Endothelial cell of hepatic sinusoid (primary cell): ENCODE data around the gene RNF17.

Experiments used
- in situ Hi-C: cut with HindIII; loops from 2 replicates; pipeline ENCODE4 v1.10.0; 2017; ENCODE audit warnings: low sequenced_read_pairs

The RNF17 gene

DNA sequence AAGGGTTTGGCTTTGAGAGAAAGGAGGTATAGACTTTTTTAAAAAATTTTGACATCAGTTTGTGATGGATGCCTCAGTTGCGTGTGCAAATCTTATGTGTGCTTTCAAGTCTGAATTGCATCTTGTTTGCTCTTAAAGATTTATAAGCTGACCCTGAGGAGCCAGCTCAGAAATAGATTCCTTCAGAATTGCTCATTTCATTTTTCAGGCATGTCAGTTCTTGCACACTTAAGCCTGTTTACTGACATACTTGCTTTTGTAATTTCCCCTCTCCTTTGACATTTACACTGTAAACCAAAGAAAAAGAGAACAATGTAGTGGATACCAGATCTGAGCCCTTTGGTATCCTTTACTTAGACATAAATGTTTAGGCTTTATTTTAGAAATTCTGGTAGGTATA, 87.6 kb downstream of the RNF17 start:
- in situ Hi-C loops, result no loop called here

DNA sequence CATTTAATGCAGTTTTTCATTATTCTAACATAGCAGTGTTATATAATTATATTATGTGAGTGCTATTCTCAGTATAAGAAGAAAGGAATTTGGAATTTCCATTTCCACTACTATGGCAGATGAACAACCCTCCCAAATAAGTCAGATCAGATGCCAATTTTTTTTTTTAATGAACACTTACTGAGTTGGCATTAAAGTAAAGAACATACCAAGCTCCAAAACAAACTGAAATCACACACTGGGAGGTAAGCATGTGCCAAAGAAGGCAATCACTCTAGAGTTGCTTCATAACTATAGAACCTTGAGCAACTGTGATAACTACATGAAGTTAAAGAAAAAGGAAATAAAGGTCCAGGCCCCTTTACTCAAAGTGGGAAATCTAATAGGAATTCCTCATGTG, 90.3 kb downstream of the RNF17 start:
- in situ Hi-C loops, result no loop called here

DNA sequence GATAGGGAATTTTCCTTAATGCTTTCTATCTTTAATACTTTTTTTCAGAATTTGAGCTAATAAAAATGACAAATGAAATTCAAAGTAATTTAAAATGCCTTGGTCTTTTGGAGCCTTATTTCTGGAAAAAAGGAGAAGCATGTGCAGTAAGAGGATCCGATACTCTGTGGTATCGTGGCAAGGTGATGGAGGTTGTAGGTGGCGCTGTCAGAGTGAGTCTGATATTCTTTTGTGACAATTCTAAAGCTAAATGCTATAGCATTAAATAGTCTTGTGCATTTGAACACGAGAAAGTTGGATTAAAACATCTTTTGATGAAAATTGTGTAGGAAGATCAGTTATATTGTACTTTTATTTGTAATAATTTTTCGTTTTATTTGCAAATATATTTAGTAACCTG, 95.0 kb downstream of the RNF17 start:
- in situ Hi-C loops, result no loop called here

DNA sequence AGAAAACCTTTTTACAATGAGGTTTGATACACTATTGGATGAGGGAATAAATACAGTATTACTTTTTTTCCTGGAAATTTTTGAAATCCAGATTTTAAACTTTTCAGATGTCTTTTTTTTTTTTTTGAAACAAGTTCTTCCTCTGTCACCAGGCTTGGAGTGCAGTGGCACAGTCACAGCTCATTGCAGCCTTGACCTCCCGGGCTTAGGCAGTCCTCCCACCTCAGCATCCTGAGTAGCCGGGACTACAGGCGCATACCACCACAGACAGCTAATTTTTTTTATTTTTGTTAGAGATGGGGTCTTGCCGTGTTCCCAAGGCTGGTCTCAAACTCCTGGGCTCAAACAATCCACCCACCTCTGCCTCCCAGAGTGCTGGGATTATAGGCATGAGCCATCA, 96.8 kb downstream of the RNF17 start:
- in situ Hi-C loops, result no loop called here

DNA sequence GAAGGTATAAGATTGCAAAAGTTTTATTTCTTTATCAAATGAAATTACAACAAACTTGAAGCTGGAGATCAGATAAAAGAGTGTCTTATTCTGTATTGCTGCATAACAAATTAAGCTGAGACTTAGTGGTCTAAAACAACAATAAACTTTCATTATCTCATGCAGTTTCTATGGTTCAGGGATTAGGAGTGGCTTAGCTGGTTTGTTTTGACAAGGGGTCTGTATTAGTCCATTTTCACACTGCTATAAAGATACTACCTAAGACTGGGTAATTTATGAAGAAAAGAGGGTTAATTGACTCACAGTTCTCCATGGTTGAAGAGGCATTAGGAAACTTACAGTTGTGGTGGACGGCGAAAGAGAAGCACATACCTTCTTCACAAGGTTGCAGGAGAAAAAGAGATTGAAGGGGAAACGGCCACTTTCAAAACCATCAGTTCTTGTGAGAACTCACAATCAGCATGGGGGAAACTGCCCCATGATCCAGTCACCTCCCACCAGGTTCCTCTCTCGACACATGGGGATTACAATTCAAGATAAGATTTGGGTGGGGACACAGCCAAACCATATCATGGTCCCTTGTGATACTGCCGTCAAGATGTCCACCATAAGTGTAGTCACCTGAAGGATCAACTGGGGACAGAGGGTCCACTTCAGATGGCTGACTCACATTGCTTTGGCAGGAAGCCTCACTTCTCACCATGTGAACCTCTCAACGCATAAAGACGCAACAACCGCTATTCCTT, 97.8 kb downstream of the RNF17 start:
- in situ Hi-C loops, result no loop called here

DNA sequence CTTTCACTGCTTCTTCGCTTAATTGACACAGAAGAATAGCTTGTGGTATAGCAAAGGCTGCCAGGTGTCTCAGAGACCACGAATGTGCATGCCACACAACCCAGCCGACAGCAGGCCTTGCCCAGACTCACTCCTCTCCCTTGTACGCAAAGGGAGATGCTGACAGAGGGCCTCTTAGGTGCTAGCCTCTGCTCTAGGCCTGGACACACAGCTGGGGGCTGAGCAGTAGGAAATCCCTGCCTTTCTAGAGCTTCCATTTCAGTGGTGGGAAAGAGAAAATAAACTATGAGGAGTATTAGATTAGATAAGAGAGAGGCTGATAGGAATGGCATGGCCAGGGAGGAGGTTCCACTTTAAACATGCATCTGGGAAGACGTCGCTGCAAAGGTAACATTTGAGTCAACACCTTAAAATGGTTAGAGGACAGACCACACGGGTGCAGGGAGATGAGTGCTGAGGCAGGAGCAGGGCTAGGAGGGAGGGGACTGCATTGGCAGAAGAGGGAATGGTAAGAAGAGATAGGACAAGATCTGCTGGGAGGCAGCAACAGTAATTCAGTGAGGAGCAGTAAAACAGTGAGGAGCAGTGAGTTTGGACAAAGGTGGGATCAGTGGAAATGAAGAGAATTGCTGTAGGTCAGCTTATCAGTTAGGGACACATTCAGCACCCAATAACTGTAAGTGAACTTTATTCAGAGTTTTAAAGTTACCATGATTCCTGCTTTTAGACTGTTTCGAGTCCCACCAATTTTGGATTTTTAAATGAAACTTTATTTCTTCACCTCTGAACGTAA, 100.0 kb downstream of the RNF17 start:
- in situ Hi-C loops, result no loop called here

DNA sequence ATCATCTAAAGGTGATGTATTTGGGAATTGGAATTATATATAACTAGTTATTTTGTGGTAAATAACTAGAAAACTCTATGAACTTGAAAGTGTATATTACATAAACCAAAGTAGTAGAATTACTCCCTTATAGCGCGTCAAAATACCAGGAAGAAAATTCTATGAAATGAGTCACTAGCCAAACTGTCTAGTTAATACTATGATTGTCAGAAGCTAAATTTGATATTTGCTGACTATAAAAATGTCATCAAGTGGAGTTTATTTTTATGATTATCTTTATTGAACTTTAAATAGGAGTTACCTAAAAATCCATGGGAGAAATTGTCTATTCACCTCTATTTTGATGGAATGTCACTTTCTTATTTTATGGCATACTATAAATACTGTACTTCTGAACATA, 100.6 kb downstream of the RNF17 start:
- in situ Hi-C loops, result no loop called here

DNA sequence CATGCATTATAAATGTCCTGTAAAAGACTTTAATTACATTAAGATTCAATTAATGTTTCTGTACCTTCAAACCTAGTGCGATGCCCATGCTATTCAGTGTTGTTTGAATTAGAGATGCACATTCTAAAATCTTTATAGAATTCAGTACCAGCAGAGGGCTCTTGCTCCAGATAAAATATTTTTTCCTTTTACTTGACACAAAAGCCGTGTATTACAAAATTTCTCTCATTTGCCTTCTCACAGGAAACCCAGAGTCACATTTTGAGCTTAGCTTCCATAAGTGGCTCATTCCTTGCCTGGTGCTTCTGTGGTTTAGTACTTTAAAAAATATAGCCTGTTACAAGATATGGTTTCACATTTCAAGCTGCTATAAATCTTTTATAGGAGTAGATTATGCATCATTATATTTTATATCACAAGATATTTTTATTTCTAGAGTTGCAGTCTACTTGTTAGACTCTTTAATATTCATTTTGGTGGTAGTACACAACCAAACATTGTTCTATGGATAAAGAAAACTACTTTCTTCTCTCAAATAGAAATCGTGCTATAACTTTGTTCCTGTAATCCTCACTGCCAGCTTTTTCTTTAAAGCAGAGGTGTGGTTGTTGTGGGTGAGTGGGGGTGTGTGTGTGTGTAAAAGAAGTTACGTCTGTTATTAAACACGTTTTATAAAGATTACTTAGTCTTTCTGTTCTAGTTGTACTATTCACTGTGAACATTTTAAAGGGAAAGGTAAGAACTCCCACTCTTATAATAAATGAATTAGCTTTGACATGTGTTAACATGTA, 101.4 kb downstream of the RNF17 start:
- in situ Hi-C loops, result no loop called here

DNA sequence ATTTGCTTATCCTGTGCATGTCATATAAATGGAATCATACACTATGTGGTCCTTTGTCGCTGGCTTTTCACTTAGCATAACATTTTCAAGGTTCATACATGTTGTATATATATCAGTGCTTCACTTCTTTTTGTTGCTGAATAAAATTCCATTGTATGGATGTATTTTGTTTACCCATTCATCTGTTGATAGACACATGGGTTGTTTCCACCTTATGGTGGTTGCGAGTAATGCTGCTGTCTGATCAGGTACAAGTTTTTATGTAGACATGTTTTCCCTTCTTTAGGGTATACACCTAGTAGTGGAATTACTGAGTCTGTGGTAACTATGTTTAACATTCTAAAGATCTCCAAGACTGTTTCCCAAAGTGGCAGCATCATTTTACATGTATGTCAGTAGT, 102.5 kb downstream of the RNF17 start:
- in situ Hi-C loops, result no loop called here

DNA sequence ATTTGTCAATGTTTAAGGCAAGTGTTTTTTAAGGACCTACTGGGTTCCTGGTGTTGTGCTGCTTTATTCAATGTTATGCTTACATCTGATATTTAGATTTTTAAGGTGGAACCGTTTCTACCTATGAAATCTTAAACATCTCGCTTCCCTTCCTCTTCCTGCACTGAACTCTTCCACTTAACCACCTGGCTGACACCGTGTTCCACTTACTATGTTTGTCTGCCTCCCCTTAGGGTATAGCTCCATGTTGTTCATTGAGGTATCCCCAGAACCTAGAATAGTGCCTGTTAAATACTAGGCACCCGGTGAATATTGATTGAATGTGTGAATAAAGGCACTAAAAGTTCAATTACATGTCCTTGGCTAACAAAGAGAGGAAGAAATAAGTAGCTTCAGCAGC, 104.9 kb downstream of the RNF17 start:
- in situ Hi-C loops, result no loop called here

DNA sequence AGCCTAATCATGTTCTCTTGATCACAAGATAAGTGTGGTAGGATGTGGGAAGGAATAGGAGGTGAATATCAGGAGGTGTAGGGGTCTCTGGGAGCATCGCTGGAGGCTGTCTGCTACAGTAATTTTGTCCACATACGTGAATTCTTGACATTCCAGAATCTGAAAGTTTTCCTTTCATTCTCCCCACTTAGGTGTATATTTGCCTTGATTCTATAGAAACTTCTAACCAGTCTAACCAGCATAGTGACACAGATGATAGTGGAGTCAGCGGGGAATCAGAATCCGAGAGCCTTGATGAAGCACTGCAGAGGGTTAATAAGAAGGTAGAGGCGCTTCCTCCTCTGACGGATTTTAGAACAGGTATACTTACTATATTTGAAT, 106.4 kb downstream of the RNF17 start:
- in situ Hi-C loops, result no loop called here

DNA sequence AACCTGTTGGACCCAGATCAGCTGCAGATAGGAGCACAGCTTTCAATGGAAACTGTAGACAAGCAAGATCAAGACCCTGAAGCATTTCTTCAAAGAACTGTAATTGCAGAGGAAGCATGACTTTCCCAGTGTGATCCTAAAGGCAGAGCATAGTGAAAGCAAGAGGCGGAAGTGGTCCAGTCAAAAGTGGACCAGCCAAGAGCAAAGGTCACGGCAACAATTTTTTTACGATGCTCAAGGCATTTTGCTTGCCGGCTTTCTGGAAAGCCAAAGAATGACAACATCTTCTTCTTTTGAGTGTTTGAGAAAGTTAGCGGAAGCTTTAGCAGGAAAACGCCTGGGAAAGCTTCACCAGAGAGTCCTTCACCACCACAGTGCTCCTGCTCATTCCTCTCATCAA, 111.6 kb downstream of the RNF17 start:
- in situ Hi-C loops, result no loop called here

DNA sequence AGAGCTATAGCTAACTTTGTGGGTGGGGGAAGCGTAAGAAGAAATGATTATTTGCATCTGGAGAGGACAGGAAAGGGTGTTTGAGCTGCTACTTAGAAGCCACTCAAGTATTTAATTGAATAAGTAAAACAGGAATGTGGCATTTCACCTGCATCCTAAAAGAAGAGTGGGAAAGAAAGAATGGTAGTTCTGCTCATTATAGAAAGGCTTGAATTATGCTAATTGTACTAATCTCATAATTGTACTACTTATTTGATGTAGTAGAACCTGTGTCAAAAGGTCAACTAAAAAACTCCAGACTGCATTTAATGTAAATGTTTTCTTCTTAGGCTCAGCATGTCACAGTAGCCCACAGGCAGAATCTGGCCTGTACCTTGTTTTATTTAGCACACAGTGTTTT, 113.6 kb downstream of the RNF17 start:
- in situ Hi-C loops, result no loop called here

DNA sequence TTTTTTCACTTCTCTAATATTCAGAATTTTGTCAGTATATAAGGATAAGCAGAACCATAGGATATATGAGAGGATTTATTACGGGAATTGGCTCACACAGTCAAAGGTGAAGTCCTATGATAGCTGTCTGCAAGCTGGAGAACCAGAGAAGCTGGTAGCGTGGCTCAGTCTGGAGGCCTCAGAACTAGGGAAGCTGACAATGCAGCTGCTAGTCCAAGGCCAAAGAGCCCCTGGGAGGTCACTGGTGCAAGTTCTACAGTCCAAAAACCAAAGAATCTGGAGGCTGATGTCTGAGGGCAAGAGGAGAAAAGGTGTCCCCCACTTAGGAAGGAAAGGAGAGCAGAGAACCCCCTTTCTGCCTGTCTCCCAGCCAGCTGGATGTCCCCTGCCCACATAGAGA, 114.4 kb downstream of the RNF17 start:
- in situ Hi-C loops, result no loop called here

DNA sequence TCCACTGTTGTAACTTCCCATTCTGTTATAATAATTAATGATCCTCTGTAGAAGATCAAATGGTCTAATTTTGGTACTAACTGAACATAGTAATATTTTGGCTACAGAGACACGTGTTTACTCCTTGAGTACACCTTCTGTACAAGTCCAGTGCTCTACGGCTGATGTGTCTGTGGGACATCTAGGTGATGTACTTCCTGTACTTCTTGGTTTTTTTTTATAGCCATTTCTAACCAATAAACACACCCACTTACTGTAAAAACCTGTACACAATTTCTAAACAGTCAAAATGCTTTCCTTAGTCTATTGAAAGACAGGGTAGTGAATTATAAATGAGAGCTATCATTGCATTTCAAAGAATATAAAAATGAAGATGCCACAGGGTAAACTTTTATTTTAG, 118.7 kb downstream of the RNF17 start:
- in situ Hi-C loops, result no loop called here

DNA sequence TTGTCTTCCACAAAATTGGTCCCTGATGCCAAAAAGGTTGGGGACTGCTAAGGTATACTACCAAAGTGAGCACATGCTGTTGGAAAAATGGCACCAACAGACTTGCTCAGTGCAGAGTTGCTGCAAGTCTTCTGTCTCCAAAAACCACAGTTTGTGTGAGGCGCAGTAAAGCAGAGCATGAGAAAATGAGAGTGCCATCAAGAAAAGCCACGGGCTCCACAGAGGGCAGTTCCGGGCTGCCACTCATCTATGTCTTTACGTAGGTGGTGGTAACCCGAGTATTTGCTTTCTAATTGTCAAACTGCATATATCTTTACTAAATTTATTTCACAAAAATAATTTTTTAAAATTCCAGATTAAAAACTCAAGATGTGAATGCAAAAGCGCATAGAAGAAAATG, 123.8 kb downstream of the RNF17 start:
- in situ Hi-C loops, result no loop called here

DNA sequence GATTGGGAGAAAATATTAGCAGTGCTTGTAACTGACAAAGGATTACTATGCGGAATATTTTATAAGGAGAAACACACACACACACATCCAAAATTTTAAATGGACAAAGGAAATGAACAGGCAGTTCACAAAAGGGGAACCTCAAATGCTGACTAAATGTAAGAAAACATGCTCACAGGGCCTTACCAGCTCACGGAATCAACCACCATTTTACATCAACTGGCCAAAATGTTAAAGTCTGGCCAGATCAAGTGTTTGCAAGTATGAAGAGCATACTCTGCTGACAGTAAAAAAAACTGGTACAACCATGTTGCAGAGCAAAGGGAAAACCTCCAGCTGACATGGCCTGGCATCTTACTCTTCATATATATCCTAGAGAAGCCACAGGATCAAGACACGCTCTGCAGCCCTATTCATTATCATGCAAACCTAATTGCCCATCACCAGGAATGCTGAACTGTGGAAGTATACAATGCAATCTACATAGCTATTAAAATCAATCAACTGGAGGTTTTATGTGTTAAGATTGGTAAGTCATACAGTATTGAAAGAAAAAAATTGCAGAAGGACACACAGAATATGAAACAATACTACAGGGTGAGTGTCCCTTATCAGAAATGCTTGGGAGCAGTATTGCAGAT, 124.4 kb downstream of the RNF17 start:
- in situ Hi-C loops, result no loop called here

DNA sequence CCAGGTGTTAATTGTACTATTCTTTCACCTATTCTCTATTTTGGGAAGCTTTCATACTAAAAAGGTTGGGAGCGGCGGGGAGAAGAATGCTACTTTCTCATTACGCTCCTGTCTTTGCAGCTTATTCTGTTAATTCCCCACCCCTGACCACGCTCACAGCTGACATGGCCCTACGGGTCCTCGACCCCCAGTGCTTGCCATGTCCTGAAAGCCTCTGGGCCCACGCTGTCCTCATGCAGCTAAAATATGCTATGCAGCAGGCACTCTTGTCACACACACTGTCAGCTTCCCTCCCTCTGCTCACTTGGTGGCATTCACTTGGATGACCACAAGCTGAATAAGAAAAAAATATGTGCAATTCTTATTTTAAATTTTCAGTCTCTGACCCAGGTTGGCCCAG, 126.3 kb downstream of the RNF17 start:
- in situ Hi-C loops, result no loop called here

DNA sequence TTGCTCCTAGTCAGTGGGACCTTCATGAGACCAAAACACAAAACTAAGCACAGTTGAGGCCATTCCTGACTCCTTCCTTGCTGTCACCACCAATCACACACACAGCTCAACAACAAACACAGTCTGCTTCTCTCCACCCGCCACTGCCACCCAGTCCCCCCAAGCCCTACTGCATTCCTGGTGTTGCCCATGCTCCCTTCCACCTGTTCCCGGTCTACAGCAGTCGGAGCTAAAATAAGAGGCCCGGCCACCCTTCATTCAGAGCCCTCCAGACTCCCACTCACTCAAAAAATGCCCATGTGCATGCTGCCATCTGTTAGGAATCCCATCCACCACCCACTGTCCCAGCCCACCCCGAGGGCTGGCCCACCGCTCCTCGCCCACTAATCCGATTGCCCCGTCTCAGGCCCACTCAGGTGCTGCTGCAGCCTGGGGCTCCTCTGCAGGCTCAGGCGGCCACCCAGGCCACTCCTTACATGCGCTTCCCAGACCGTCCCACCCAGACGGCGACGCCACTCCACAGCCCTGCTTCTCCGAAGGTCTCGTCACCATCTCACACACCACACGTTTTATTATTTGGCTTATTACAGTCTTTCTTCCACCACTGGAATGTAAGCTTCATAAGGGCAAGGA, 127.6 kb downstream of the RNF17 start:
- in situ Hi-C loops, result no loop called here

DNA sequence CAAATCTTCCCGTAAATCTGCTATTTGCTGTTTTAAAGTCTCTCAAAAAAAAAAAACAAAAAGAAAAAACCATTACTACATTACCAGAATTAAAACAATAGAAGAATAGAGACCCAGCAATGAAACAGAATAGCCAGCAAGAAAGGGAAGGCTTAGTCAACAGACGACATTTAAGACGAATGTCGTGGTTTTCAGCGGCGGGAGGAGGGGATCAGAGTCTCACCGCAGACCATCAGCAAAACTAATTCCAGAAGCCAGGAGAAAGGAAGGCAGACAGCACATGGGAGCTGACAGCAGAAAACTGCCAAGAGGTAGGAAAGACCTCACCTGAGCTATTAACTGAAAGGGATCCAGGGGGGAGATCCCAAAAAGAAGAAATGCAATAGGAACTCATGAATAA, 128.9 kb downstream of the RNF17 start:
- in situ Hi-C loops, result no loop called here

DNA sequence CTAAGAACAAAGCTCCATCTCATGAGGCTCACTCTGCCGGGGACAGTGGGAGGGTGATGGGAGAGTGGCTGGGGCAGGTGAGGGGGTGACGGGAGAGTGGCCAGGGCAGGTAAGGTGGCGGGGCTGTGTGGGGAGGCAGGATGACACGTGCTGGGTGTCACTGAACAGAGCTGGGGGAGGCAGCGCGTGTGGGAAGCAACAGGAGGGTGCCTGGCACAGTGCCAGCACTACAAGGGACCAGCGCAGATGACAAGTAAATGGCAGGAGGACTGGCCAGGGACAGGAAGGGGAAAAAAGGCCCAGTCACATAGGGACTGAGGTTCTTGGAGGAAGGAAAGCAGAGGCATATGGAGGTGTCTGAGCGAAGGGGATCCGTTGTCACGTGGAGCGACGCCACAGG, 129.9 kb downstream of the RNF17 start:
- in situ Hi-C loops, result no loop called here
